ENCODE data around the gene COMTD1.

DNA sequence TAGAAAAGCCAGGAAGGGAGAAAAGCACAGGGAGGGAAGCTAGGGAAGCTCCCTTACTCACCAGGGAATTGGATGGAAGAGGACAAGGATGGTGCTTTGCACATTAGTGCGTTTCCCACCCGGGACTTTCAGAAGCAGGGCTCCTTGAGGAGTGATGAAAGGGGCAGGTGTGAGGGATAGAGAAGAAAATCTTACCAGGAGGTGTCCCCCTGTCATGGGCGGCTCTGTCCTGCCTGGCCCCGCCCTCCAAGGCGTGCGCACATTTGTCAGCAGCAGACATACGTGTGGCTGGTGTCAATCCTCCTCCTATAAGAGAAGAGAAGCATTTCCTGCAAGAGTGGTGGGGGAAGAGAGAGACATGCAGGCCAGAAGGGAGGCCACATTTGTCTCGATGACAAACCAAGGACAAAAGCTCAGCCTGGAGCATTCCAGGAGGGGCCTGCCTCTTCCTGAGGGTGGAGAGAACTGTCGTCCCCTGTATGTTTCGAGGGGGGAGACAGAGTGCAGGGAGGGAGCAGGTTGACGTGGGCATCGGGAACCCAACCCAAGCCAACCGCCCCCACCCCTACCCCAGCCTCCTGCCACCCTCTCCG, 47.4 kb upstream of the COMTD1 start:
- no peak for TF ChIP-seq POLR2A (IDR thresholded peaks at IDR 0.05)
- TF ChIP-seq, protein P1, sequence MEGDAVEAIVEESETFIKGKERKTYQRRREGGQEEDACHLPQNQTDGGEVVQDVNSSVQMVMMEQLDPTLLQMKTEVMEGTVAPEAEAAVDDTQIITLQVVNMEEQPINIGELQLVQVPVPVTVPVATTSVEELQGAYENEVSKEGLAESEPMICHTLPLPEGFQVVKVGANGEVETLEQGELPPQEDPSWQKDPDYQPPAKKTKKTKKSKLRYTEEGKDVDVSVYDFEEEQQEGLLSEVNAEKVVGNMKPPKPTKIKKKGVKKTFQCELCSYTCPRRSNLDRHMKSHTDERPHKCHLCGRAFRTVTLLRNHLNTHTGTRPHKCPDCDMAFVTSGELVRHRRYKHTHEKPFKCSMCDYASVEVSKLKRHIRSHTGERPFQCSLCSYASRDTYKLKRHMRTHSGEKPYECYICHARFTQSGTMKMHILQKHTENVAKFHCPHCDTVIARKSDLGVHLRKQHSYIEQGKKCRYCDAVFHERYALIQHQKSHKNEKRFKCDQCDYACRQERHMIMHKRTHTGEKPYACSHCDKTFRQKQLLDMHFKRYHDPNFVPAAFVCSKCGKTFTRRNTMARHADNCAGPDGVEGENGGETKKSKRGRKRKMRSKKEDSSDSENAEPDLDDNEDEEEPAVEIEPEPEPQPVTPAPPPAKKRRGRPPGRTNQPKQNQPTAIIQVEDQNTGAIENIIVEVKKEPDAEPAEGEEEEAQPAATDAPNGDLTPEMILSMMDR (IDR thresholded peaks at IDR 0.05): no peak

All from sigmoid colon (tissue), 3 donors.